Testis (tissue), 3 donors: ENCODE measurements around the gene CPXM1. TPM values are rescaled to one million over a fixed set of nuclear protein-coding genes. Genes with fewer than 3 reads are reported as not detected.

Experiments used
- DNase-seq: peaks from one replicate; pipeline ENCODE4 v3.0.0-alpha.2; 2019
- H3K27ac ChIP-seq, 2 donors: fragments of 200-600 bp; sonication (generic); one replicate each; pipeline ENCODE4 v1.5.1; 2019
- H3K27me3 ChIP-seq: fragments of 200-600 bp; sonication (generic); one replicate; pipeline ENCODE4 v1.5.1; 2019
- H3K36me3 ChIP-seq: fragments of 200-600 bp; sonication (generic); one replicate; pipeline ENCODE4 v1.5.1; 2017; ENCODE audit warnings: low read depth; ENCODE audit errors: missing control alignments
- H3K4me1 ChIP-seq: fragments of 200-600 bp; sonication (generic); one replicate; pipeline ENCODE4 v1.5.1; 2019
- H3K4me3 ChIP-seq, 2 donors: fragments of 200-600 bp; sonication (generic); one replicate each; pipeline ENCODE4 v1.5.1; 2017 to 2019
- H3K9me3 ChIP-seq: fragments of 200-600 bp; sonication (generic); one replicate; pipeline ENCODE4 v1.5.1; 2017
- CTCF ChIP-seq, 3 experiments: fragments of 450-650 bp in 2 of 3; fragments of 200-600 bp in 1 of 3; sonication (generic) in 1 of 3; IDR thresholded peaks; one replicate each; pipeline ENCODE4 v1.5.1; 2016 to 2019; ENCODE audit warnings: antibody characterized with exemption in 3 of 3, mild to moderate bottlenecking in 2 of 3, moderate library complexity in 1 of 3
- POLR2A ChIP-seq: fragments of 450-650 bp; IDR thresholded peaks from one replicate; pipeline ENCODE4 v1.6.1; 2017; ENCODE audit warnings: antibody characterized with exemption, mild to moderate bottlenecking, moderate library complexity
- WGBS, 2 donors: methylation state at CpG; one replicate each; pipeline ENCODE4 v1.1.5; 2018; 5-methylcytosine and 5-hydroxymethylcytosine counted together
- intact Hi-C: fragments of 100-400 bp; cut with DNase I; formaldehyde crosslinking; loops from one replicate; pipeline ENCODE4 v1.15.1; 2023; ENCODE audit warnings: low total_unique reads
- polyA plus RNA-seq: library from polyadenylated mRNA; stranded (reverse); fragments of 350-450 nt; fragmentation: Illumina TruSeq; extraction: RNeasy Lipid Tissue Mini Kit (QIAGEN cat#74804); gene quantifications from one replicate; pipeline ENCODE4 v1.2.3, GENCODE V29; 2014; ENCODE audit warnings: low read depth, low replicate concordance; ENCODE audit not compliant: insufficient read depth
- total RNA-seq, 2 donors: library from RNA; depleted of rRNA; stranded (reverse); fragments of >200 nt; gene quantifications; one replicate each; pipeline ENCODE4 v1.2.3, GENCODE V29; 2016

CPXM1 gene
- total and polyA plus RNA-seq, 3 donors from 2014 or later = 3.5 to 25.2 (median 8.6) TPM

- Histone ChIP-seq H3K4me1 (peaks cover 6% of the 10 kb centered on the region), H3K4me3 (no peak overlapping the region), H3K9me3 (no peaks in the 10 kb centered on the region), H3K27me3 (no peaks in the 10 kb centered on the region), H3K36me3 (no peaks in the 10 kb centered on the region), H3K27ac (no peak overlapping the region)
- DNase-seq = no peak
- TF ChIP-seq CTCF (IDR thresholded peaks at IDR 0.05) (no peak), POLR2A (no peak)
- intact Hi-C loops = no loop called here
- 69 to 88% methylated on average over 7 to 16 of the region's 16 CpGs for WGBS, 2 donors
Observed at GRCh38 chr20:2797136-2797983, 3.1 kb downstream of the CPXM1 start.

GRCh38 chr20:2796011-2796660, 4.3 kb downstream of the CPXM1 start:
- Histone ChIP-seq H3K9me3 (no peaks in the 10 kb centered on the region), H3K27me3 (no peaks in the 10 kb centered on the region), H3K27ac (no peak overlapping the region), H3K4me1 (peaks cover 6% of the 10 kb centered on the region), H3K36me3 (no peaks in the 10 kb centered on the region), H3K4me3 (no peak overlapping the region)
- intact Hi-C loops = no loop called here
- TF ChIP-seq POLR2A (no peak), CTCF (IDR thresholded peaks at IDR 0.05) (no peak)
- WGBS, 2 donors = 89 to 93% methylated on average over 17 to 20 of the region's 20 CpGs
- DNase-seq = no peak

GRCh38 chr20:2795451-2795850, 5.0 kb downstream of the CPXM1 start:
- 81 to 91% methylated on average over 14 to 24 of the region's 24 CpGs for WGBS, 2 donors
- TF ChIP-seq CTCF (IDR thresholded peaks at IDR 0.05) (no peak), POLR2A (no peak)

GRCh38 chr20:2794866-2795447, 5.5 kb downstream of the CPXM1 start:
- intact Hi-C loops = no loop called here
- no peaks in the 10 kb centered on the region for H3K9me3 ChIP-seq
- peaks cover 3% of the 10 kb centered on the region for H3K4me1 ChIP-seq
- DNase-seq = no peak
- H3K4me3 ChIP-seq = no peak overlapping the region
- H3K27ac ChIP-seq = no peak overlapping the region
- TF ChIP-seq POLR2A = no peak
- TF ChIP-seq CTCF (IDR thresholded peaks at IDR 0.05) = no peak
- 86 to 88% methylated on average over 11 of the region's 11 CpGs for WGBS, 2 donors
- H3K36me3 ChIP-seq = no peaks in the 10 kb centered on the region
- no peaks in the 10 kb centered on the region for H3K27me3 ChIP-seq

More at GRCh38 chr20:2795451-2795850, 5.0 kb downstream of the CPXM1 start:
- Histone ChIP-seq H3K36me3 (no peaks in the 10 kb centered on the region), H3K27me3 (no peaks in the 10 kb centered on the region), H3K27ac (no peak overlapping the region), H3K9me3 (no peaks in the 10 kb centered on the region), H3K4me3 (no peak overlapping the region), H3K4me1 (peaks cover 6% of the 10 kb centered on the region)
- intact Hi-C loops = no loop called here
- no peak for DNase-seq
